GM12878 (cell line): ENCODE measurements around the gene LIPF. TPM values are rescaled to one million over a fixed set of nuclear protein-coding genes. Genes with fewer than 3 reads are reported as not detected.

Source experiments
- ATAC-seq: fragments of 200-7000 bp; cut with Tn5 transposase; 3 replicates; pipeline ENCODE4 v1.9.1; 2020; ENCODE audit warnings: mild to moderate bottlenecking, moderate library complexity
- BruUV-seq: library from RNA; stranded (reverse); fragments of 400-500 nt; replicated peaks from 2 replicates; lab custom pipeline; 2021; lab: Mats Ljungman, UMichigan
- CTCF ChIA-PET: fragments of 300-600 bp; sonication (Branson Sonifier 250); formaldehyde crosslinking; extraction: SDS; loops from one replicate; lab custom pipeline; 2021; ENCODE audit warnings: inconsistent platforms; lab: Yijun Ruan, JAX
- POLR2A ChIA-PET: fragments of 350-600 bp; formaldehyde crosslinking; extraction: SDS; loops from one replicate; lab custom pipeline; 2021; ENCODE audit warnings: inconsistent platforms; lab: Charles Lee
- RAD21 ChIA-PET: fragments of 300-600 bp; sonication (Branson Sonifier 250); formaldehyde crosslinking; loops from one replicate; lab custom pipeline; 2023; ENCODE audit warnings: antibody characterized with exemption; ENCODE audit not compliant: unreplicated experiment; lab: Charles Lee
- SMC1A ChIA-PET: fragments of 300-600 bp; sonication (Branson Sonifier 250); formaldehyde crosslinking; loops from one replicate; lab custom pipeline; 2023; ENCODE audit not compliant: unreplicated experiment, uncharacterized antibody; lab: Charles Lee
- DNase-seq: peaks from one replicate; pipeline ENCODE4 v3.0.0-alpha.2; 2011; ENCODE audit warnings: low read depth, low spot score
- FAIRE-seq: peaks from 3 replicates; lab custom pipeline; 2011; peaks lifted over from hg19 to GRCh38; lab: Jason Lieb, UNC
- H2AFZ ChIP-seq: 2 replicates; pipeline ENCODE4 v1.6.0; 2011; ENCODE audit warnings: low read depth, low read length, control low read depth; ENCODE audit not compliant: control insufficient read depth
- H3K27ac ChIP-seq: 2 replicates; pipeline ENCODE4 v1.5.1; 2011; ENCODE audit warnings: control low read depth; ENCODE audit not compliant: control insufficient read depth, insufficient read depth
- H3K27me3 ChIP-seq, 2 experiments: replicated peaks in 1 of 2; 2 replicates each; pipeline versions ENCODE4 v1.6.0 to v1.6.1; 2011; ENCODE audit warnings: low read length in 1 of 2; ENCODE audit not compliant: control insufficient read depth in 2 of 2, insufficient read depth in 2 of 2
- H3K36me3 ChIP-seq, 2 experiments: 2 replicates each; pipeline ENCODE4 v1.5.1; 2011; ENCODE audit warnings: low read length in 1 of 2; ENCODE audit not compliant: control insufficient read depth in 2 of 2, insufficient read depth in 2 of 2
- H3K4me1 ChIP-seq: 2 replicates; pipeline ENCODE4 v1.6.1; 2011; ENCODE audit warnings: mild to moderate bottlenecking, low read length, moderate library complexity, mixed read lengths; ENCODE audit not compliant: control insufficient read depth, insufficient read depth
- H3K4me2 ChIP-seq: 2 replicates; pipeline ENCODE4 v1.6.0; 2011; ENCODE audit warnings: control low read depth; ENCODE audit not compliant: control insufficient read depth, insufficient read depth
- H3K4me3 ChIP-seq: fragments of 200-600 bp; sonication (generic); 2 replicates; pipeline ENCODE4 v1.5.1; 2016
- H3K79me2 ChIP-seq: 2 replicates; pipeline ENCODE4 v1.6.0; 2011; ENCODE audit warnings: low read length; ENCODE audit not compliant: control insufficient read depth, insufficient read depth
- H3K9ac ChIP-seq: 2 replicates; pipeline ENCODE4 v1.8.0; 2011; ENCODE audit warnings: low read length, control low read depth, mixed read lengths; ENCODE audit not compliant: control insufficient read depth, insufficient read depth
- H3K9me3 ChIP-seq: replicated peaks from 3 replicates; pipeline ENCODE4 v1.5.1; 2011; ENCODE audit warnings: mild to moderate bottlenecking, low read length; ENCODE audit not compliant: control insufficient read depth, insufficient read depth
- H4K20me1 ChIP-seq: 2 replicates; pipeline ENCODE4 v1.6.0; 2011; ENCODE audit not compliant: control insufficient read depth, insufficient read depth
- BCLAF1 ChIP-seq: fragments of 450-650 bp; IDR thresholded peaks from 2 replicates; pipeline ENCODE4 v1.6.1; 2017; ENCODE audit warnings: antibody characterized with exemption, mild to moderate bottlenecking, moderate library complexity
- CREB1 ChIP-seq: IDR thresholded peaks from 2 replicates; pipeline ENCODE4 v1.6.1; 2012; ENCODE audit warnings: low read depth, mild to moderate bottlenecking, inconsistent platforms
- PBX3 ChIP-seq: IDR thresholded peaks from 2 replicates; pipeline ENCODE4 v1.6.1; 2011; ENCODE audit warnings: mild to moderate bottlenecking, low read depth, low read length, moderate library complexity; ENCODE audit not compliant: insufficient replicate concordance
- RAD21 ChIP-seq: IDR thresholded peaks from 2 replicates; pipeline ENCODE4 v1.6.1; 2011; ENCODE audit warnings: mild to moderate bottlenecking, low read depth, low read length, moderate library complexity; ENCODE audit not compliant: insufficient read depth
- SP1 ChIP-seq: IDR thresholded peaks from one replicate; pipeline ENCODE4 v1.6.1; 2011; ENCODE audit warnings: low read depth, low read length
- STAT3 ChIP-seq: IDR thresholded peaks from 2 replicates; pipeline ENCODE4 v1.6.1; 2011; ENCODE audit warnings: low read depth, low read length, improper control_type of control experiment
- TARDBP ChIP-seq: IDR thresholded peaks from 2 replicates; pipeline ENCODE4 v1.6.1; 2016; ENCODE audit warnings: borderline replicate concordance
- ZNF217 ChIP-seq: fragments of 450-650 bp; IDR thresholded peaks from 2 replicates; pipeline ENCODE4 v1.6.1; 2017; ENCODE audit warnings: antibody characterized with exemption, mild to moderate bottlenecking
- WGBS: methylation state at CpG from one replicate; pipeline ENCODE4 v1.1.6; 2016; ENCODE audit warnings: low lambda C conversion rate; ENCODE audit not compliant: insufficient replicate concordance, insufficient coverage; ENCODE audit errors: missing lambda C conversion rate; 5-methylcytosine and 5-hydroxymethylcytosine counted together
- in situ Hi-C: fragments of 300-500 bp; cut with MboI; formaldehyde crosslinking; loops from 9 replicates; pipeline ENCODE4 v1.14.3; 2018; ENCODE audit warnings: mixed read lengths
- intact Hi-C: fragments of 100-400 bp; cut with micrococcal nuclease; formaldehyde crosslinking; loops from one replicate; pipeline ENCODE4 v1.14.2; 2022; ENCODE audit not compliant: unreplicated experiment
- polyA plus RNA-seq, 11 experiments: library from polyadenylated mRNA; depleted of rRNA in 4 of 11; unstranded in 6 of 11; stranded (reverse) in 5 of 11; fragments of >200 nt; fragmentation: Nextera tagmentation in 4 of 11; fragmentation: Illumina TruSeq in 1 of 11; extraction: Ambion mirVana in 4 of 11; extraction: Trizol in 1 of 11; gene quantifications; 1 replicate in 1 of 11; 2 replicates in 10 of 11; pipeline versions ENCODE4 v1.2.1 to v1.2.3, GENCODE V29; 2011 to 2016; ENCODE audit warnings: inconsistent platforms in 2 of 11, missing spikeins in 2 of 11, low read depth in 1 of 11
- total RNA-seq, 4 experiments: library from RNA; depleted of rRNA in 3 of 4; stranded (reverse); fragments of >200 nt in 3 of 4; fragmentation: Illumina TruSeq in 1 of 4; extraction: Trizol in 1 of 4; gene quantifications; 2 replicates each; pipeline versions ENCODE4 v1.2.1 to v1.2.3, GENCODE V29; 2013 to 2021

Gene LIPF
- total and polyA plus RNA-seq, 10 of the 15 experiments (the other 5 are each of a cell fraction or from before 2014, with no cell fraction given): not detected

DNA sequence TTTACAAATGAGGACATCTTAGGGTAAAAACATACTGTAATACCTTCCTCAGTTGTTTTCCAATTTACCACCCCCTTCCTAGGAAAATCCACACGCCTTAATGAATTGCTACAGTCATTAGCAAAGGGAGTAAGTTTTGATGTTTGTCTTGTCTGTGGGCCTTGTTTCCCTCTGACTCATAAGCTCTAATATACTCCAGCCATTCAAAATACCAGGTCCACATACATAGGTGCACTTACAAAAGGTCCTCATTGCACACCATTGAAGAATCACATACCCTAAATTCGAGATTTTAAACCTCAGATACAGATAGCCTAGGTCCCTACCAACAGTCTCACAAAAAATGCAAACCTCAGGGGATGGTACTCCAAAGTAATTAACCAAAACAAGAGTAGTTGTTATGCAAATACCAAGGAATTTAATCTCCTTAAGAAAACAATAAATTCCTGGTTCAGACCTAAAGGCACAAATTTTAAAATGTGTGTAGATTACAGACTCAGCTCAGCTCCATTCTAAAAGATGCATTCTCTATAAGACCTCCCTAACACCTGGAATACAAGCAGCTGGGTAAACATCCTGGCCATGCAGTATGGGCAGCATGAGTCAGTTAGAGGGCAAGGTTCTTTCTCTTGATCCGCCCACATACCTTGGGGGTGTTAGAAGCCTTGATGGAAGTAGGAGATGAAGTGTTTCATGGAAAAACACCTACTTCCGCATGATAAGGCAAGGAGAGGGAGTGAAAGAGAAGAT, 38.8 kb downstream of the LIPF start (continued):
- TF ChIP-seq STAT3 (no peak), BCLAF1 (no peak)

GRCh38 chr10:88705958-88706357, 41.7 kb downstream of the LIPF start, which contains the start of gene LIPK:
Gene LIPK (plus strand): TSS chr10:88706249. CDS start chr10:88724544, 18,295 bp downstream.
- no peak for FAIRE-seq
- Histone ChIP-seq H3K9me3 (no peaks in the 10 kb centered on the region), H4K20me1 (no peaks in the 10 kb centered on the region), H3K9ac (no peak within 1 kb of the TSS), H3K27me3 (no peaks in the 10 kb centered on the region), H3K4me3 (no peak within 1 kb of the TSS), H3K4me1 (no peaks in the 10 kb centered on the region), H2AFZ (no peak within 1 kb of the TSS), H3K79me2 (no peaks in the 10 kb centered on the region), H3K27ac (no peak within 1 kb of the TSS), H3K4me2 (no peak within 1 kb of the TSS), H3K36me3 (no peaks in the 10 kb centered on the region)
- no peak for ATAC-seq
- ChIA-PET POLR2A (no interaction called here), SMC1A (interaction anchor here (1.0 kb wide), 1 partner anchor 12 kb away, joined by 3 read pairs; no protein-coding TSS in a partner anchor), RAD21 (no interaction called here), CTCF (interaction anchor here (1.4 kb wide), 1 partner anchor 22 kb away, joined by 4 read pairs; no protein-coding TSS in a partner anchor)
- BruUV-seq: no TSS peak
- TF ChIP-seq TARDBP (no peak), CREB1 (no peak), RAD21 (no peak), ZNF217 (no peak), PBX3 (no peak), SP1 (no peak)
- no peak for DNase-seq
- 100% methylated on average over 1 of the region's 1 CpG for WGBS
- in situ Hi-C loops (no loop called here), intact Hi-C loops (no loop called here)
